Activated naive CD8-positive, alpha-beta T cell treated with anti-CD3 and anti-CD28 coated beads, Interleukin-2, amount 50 U/mL, for 16 hours (primary cell): ENCODE measurements around the gene CD44.
"Not testable (repeated sequence)": the region's sequence is repeated elsewhere in the genome, so short reads cannot be mapped to it uniquely, and the experiment has no call there.

ENCODE experiments used
- DNase-seq: peaks from one replicate; pipeline ENCODE4 v3.0.0-alpha.2; 2020; ENCODE audit warnings: low read depth, low spot score

The CD44 gene

GRCh38 chr11:35211952-35212351, 73.0 kb downstream of the CD44 start:
- no peak for DNase-seq

GRCh38 chr11:35214226-35214770, 75.3 kb downstream of the CD44 start:
- DNase-seq, result no peak

- DNase-seq, result no peak
Observed at GRCh38 chr11:35214792-35215193, 75.8 kb downstream of the CD44 start.

- no peak for DNase-seq
Observed at GRCh38 chr11:35215945-35216344, 77.0 kb downstream of the CD44 start.

- no peak for DNase-seq
Observed at GRCh38 chr11:35216962-35217678, 78.1 kb downstream of the CD44 start.

GRCh38 chr11:35218956-35219355, 80.0 kb downstream of the CD44 start:
- DNase-seq, result no peak

GRCh38 chr11:35223371-35223796, 84.4 kb downstream of the CD44 start:
- DNase-seq, result no peak

GRCh38 chr11:35223991-35224390, 85.0 kb downstream of the CD44 start:
- DNase-seq, result no peak

- no peak for DNase-seq
Observed at GRCh38 chr11:35225946-35226520, 87.1 kb downstream of the CD44 start.

GRCh38 chr11:35226756-35227155, 87.8 kb downstream of the CD44 start:
- DNase-seq, result not testable (repeated sequence)

GRCh38 chr11:35227576-35228327, 88.8 kb downstream of the CD44 start:
- DNase-seq, result no peak

GRCh38 chr11:35228328-35228725, 89.4 kb downstream of the CD44 start:
- DNase-seq, result no peak

- DNase-seq, result no peak
Observed at GRCh38 chr11:35230388-35230787, 91.4 kb downstream of the CD44 start.

- no peak for DNase-seq
Observed at GRCh38 chr11:35231076-35231860, 92.3 kb downstream of the CD44 start.

GRCh38 chr11:35232891-35233330, 93.9 kb downstream of the CD44 start:
- no peak for DNase-seq

- no peak for DNase-seq
Observed at GRCh38 chr11:35233518-35233917, 94.5 kb downstream of the CD44 start.

- DNase-seq, result no peak
Observed at GRCh38 chr11:35234460-35235156, 95.6 kb downstream of the CD44 start.

GRCh38 chr11:35235157-35235468, 96.1 kb downstream of the CD44 start:
- no peak for DNase-seq

GRCh38 chr11:35235498-35235897, 96.5 kb downstream of the CD44 start:
- no peak for DNase-seq

- DNase-seq, result no peak
Observed at GRCh38 chr11:35235936-35236666, 97.1 kb downstream of the CD44 start.

GRCh38 chr11:35236667-35237003, 97.7 kb downstream of the CD44 start:
- DNase-seq, result no peak
